Breast epithelium (tissue), 3 donors: ENCODE results near the gene HMX3.

ENCODE experiments used
- POLR2A ChIP-seq: fragments of 450-650 bp; IDR thresholded peaks from one replicate; pipeline ENCODE4 v1.6.1; 2016; ENCODE audit warnings: antibody characterized with exemption, mild to moderate bottlenecking, moderate library complexity
- POLR2AphosphoS5 ChIP-seq, 3 donors: sonication (generic); formaldehyde crosslinking; IDR thresholded peaks; one replicate each; pipeline ENCODE4 v1.6.1; 2017; ENCODE audit warnings: antibody characterized with exemption in 3 of 3
- TF ChIP-seq, protein P1 (sequence below), 3 donors: fragments of 450-650 bp; IDR thresholded peaks; one replicate each; pipeline ENCODE4 v1.5.1; 2016 to 2017; ENCODE audit warnings: antibody characterized with exemption in 3 of 3, mild to moderate bottlenecking in 3 of 3, moderate library complexity in 3 of 3

DNA sequence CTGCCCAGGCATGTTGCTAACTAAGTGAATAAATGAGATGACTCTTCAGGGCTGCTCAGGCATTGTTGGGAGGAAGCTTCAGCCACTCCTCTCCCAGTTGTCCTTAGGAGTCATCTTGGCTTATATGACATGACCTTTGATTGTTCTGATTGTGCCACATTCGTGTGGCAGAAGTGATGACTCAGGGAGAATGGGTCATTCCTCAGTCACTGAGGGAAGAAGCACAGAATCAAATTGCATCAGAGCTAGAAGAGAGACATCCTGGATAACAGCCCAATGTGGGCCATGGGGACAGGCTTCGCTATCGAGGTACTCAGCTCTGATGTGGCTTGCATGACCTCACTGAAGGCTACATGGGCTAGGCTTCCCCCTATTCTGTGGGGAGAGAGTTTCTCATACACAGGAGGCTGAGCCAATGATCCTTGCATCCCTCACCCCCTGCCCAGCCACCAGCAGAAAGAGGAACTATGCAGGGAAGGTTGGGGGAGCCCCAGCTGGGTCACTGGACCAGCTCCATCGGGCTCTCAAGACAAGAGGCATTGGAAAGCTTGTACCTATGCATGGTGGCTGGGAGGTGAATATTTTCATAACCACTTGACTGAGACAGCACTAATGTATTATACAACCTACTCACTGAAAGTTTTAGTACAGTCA, 6.0 kb upstream of the HMX3 start:
- TF ChIP-seq POLR2A: no peak
- TF ChIP-seq, protein P1, sequence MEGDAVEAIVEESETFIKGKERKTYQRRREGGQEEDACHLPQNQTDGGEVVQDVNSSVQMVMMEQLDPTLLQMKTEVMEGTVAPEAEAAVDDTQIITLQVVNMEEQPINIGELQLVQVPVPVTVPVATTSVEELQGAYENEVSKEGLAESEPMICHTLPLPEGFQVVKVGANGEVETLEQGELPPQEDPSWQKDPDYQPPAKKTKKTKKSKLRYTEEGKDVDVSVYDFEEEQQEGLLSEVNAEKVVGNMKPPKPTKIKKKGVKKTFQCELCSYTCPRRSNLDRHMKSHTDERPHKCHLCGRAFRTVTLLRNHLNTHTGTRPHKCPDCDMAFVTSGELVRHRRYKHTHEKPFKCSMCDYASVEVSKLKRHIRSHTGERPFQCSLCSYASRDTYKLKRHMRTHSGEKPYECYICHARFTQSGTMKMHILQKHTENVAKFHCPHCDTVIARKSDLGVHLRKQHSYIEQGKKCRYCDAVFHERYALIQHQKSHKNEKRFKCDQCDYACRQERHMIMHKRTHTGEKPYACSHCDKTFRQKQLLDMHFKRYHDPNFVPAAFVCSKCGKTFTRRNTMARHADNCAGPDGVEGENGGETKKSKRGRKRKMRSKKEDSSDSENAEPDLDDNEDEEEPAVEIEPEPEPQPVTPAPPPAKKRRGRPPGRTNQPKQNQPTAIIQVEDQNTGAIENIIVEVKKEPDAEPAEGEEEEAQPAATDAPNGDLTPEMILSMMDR (IDR thresholded peaks at IDR 0.05): no peak
- TF ChIP-seq POLR2AphosphoS5 (IDR thresholded peaks at IDR 0.05): no peak
